Fibroblast of skin of back (primary cell): ENCODE measurements around the gene ZNF609.
A peak's percentile ranks its signal among the peaks of the same experiment; 100 is the strongest.

ENCODE experiments used
- DNase-seq: peaks from one replicate; pipeline ENCODE4 v3.0.0-alpha.2; 2013

Gene ZNF609

DNA sequence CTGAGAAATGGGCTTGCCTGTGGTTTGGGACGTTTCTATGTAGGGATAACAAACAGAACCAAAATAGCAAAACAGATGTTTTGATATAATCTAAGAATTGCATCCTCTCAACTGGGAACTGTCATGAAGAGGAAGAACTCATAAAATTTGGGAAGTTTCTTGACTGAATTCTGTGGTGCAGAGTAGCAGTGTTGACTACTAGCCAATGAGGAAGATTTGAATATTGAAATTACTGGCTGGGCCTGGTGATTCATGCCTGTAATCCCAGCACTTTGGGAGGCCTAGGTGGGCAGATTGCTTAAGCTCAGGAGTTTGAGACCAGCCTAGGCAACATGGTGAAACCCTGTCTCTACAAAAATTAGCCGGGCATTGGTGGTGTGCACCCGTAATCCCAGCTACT, 42.2 kb downstream of the ZNF609 start:
- DNase-seq: no peak

DNA sequence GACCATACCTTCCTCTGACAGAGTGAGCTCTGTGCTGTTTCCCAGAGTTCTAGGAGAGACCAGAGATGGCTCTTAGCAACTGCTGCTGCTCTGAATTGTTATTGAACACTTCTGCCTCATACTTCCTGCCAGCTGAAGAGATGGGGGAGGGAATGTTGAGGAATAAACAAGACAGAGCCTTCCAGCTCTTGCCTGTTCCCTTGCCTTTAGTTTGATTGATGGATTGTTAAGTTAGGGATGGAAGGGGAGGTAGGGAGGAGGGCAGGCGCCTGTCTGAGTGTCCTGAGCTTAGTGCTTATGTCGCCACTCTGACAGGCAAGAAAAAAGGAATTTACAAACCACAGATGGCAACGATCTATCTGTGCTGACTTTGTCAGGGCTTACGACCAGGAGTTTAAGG, 42.8 kb downstream of the ZNF609 start:
- peak; percentile 20 for DNase-seq

DNA sequence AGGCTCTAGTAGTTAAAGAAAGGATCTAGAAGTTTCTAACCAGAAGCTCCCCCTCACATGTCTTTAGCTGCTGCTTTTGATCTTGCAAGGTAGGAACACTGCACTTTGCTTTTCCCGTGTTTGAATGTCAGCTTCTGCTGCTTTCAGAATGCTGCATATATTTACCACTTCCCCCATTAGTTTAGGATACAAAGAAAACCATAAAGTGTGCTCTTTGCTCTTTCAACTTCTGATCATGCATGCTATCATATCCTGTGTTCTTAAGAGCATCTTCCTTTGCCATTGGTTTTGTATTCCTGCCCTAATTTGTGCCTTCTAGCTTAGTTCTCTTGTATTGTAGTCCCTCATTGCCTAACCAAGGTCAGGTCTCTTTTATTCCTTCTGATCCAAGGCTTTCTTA, 43.3 kb downstream of the ZNF609 start:
- no peak for DNase-seq

DNA sequence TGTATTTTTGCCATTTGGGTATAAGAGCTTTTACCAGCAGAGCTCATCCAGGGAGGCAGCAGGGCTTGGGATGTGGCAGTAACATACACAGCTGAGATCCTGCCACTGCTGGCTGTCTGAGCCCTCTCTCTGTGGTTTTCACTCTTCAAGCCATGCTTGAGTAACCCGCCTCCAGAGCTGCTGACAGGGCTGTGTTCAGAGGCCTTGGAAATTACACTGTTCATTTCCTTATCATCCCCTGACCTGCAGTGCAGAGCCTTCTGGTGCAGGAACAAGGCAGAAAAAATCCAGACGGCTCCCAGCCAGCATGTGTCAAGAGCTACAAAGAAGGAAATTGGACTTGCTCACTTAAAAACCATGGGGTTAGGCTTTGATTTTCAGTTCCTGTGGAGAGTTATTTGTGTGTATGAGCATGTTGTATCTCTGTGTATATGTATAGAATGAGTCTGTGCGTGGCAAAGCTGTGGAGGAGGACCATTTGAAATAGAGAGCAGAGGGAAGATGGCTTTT, 47.0 kb downstream of the ZNF609 start:
- peak; percentile 30 for DNase-seq

DNA sequence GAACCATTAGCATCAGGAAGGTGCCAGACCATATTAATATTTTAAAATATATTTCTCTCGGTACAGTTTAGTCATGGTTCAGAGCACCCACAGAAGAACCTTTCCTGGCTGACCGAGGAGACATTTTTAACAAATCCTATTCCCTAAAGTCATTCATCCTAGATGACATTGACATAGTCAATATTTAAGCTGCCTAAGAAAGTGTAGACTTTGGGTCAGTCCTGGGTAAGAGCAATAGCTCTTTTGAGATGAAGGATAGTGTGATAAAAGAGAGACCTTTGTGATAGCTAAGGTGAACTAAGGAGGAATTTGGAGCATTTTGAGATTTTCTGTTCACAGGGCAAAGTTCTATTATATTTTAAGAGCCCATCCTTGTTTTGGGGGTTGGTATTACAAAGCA, 47.5 kb downstream of the ZNF609 start:
- no peak for DNase-seq

DNA sequence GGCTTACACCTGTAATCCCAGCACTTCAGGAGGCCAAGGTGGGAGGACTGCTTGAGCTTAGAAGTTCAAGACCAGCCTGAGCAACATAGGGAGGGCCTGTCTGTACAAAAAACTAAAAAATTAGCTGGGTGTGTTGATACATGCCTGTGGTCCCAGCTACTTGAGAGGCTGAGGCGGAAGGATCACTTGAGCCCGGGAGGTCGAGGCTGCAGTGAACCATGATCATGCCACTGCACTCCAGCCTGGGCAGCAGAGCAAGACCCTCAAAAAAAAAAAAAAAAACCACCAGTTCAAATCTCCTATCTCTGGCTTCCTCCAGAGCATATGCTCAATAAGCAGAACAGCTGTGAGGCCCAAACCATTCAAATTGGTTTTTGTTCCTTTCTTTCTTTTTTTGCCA, 53.4 kb downstream of the ZNF609 start:
- no peak for DNase-seq

DNA sequence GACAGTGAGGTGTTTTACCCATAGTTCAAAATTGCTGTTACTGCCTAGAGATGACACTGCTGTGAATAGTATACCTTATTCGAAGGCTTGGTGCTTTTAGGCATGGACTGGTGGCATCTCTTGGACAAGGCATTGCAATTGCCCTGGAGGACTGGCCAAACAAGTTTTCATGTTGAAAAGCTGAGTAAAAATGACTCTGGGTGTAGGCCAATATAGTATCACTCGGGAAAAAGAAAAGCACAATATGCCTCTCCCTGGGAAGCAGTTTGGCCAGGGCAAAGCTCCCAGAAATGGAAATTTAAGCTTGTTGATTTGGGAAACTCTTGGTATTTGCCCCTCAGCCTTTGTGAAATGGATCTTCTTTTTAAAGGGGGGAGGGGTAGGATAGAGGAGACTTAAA, 54.8 kb downstream of the ZNF609 start:
- no peak for DNase-seq

DNA sequence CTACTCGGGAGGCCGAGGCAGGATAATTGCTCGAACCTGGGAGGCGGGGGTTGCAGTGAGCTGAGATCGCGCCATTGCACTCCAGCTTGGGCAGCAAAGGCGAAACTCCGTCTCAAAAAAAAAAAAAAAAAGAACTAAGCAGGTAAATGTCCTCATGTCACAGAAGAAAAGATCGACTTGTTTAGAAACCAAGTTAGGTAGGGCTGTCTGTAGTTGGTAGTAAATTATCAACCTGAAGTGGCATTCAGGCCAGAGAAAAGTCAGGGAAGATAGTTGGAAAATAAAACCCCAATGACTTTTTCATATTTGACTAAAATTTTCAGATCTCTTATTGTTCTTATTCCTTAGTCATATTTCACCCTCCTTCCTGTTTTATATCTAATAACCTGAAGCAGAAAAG, 55.4 kb downstream of the ZNF609 start:
- DNase-seq: no peak

DNA sequence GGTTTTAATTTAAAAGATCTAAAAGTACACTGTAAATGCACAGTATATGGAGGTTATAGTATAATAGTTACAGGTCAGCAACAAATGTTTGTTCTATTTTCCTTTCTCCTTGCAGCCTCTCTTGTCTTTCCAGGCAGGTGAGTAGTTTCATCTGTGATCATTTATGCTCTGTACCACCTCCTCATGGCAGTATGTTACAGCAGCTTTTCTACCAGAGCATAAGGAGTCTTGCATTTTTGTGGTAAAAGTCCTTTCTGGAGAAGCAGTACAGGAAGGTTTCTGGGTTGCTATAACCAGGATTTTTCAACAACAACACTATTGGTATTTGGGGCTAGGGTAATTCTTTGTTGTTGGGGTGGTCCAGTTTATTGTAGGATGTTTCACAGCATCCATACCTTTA, 59.5 kb downstream of the ZNF609 start:
- no peak for DNase-seq

DNA sequence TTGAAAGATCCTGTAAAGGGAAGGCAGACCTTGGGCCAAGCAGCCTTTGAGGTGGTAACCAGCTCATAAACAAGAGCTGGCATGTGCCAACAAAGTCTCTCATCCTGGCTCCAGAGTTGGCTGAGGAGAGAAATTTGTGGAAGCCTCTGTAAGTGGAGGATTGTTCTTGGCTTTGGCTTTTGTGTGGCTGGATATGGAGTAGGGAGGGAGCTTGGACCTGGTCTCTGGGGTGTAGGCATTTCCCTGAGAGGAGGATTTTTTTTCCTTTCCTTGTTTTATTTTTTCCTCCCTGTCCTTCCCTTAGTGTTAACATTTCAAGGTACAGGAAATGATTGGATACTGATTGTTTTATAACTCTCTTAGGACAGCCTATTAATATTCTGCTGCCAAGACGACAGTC, 60.8 kb downstream of the ZNF609 start:
- no peak for DNase-seq

DNA sequence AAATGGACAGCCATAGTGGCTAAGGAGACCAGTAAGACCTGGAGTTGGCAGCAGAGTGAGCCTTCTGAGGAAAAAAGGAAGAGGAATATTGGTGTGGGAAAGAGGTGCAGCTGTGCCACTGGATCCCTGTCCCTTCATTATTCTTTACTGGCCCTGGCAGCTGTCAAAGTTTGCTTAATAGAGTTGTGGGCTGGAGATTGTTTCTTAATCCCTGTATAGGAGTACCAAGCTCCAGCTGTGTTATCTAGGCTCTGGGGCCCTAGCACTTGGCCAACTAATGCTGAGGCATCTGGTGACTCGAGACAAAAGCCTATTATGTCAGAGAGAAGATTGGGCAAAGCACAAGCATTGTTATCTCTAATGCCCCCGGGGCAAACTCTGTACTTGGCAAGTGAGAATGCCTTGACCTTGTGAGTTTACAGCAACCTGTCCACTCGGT, 61.4 kb downstream of the ZNF609 start:
- DNase-seq: peak; percentile 57

DNA sequence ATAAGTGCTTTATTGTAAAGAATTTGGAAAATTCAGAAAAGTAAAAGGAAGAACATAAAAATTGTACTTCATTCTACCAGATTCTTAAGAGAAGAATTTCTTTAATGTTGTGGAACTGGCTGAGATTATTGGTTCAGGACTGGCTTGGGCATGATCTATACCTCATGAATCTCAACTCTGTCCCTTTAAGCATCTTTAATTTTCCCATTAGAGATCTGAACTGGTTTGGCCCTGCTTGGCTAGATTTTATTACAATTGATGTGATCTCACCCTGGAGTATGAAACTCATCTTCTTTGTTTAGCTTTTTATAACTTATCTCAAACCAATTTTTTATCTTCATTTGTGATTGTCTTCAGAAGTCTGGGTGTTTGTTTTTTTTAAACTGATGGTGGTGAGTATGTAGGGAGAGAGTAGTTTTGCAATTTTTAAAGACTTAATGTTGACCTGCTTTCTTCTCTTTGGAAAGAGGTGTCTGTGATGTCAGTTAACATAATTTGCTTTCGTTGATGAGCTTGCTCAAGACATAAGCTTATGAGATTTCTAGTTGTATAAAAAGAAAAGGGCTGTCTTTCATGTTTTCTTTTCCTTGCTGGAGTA, 61.9 kb downstream of the ZNF609 start:
- DNase-seq: no peak

DNA sequence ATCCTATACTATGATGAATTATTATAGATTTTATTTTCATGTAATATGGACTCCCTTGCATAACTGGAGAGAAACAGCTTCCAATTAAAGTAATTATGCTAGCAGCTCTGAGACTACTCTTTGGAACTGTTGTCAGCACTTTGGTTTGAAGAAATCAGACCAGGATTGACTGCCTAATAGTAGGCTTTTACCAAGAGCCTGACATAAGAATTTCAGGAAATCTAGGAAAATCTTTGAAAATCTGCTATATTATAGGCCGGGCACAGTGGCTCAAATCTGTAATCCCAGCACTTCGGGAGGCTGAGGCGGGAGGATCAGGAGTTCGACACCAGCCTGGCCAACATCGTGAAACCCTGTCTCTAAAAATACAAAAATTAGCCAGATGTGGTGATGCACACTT, 62.9 kb downstream of the ZNF609 start:
- no peak for DNase-seq

DNA sequence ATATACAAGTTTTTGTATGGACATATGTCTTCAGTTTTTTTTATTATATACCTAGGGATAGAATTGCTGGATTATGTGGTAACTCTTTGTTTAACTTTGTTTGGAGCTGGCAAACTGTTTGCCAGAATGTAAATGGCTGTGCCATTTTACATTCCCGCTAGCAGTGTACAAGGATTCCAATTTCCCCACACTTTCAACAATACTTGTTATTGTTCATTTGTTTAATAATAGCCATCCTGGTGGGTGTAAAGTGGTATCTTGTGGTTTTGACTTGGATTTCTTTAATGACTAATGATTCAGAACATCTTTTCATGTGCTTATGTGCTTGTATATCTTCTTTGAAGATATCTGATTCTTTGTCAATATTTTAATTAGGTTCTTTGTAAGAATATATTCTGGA, 64.4 kb downstream of the ZNF609 start:
- DNase-seq: no peak

DNA sequence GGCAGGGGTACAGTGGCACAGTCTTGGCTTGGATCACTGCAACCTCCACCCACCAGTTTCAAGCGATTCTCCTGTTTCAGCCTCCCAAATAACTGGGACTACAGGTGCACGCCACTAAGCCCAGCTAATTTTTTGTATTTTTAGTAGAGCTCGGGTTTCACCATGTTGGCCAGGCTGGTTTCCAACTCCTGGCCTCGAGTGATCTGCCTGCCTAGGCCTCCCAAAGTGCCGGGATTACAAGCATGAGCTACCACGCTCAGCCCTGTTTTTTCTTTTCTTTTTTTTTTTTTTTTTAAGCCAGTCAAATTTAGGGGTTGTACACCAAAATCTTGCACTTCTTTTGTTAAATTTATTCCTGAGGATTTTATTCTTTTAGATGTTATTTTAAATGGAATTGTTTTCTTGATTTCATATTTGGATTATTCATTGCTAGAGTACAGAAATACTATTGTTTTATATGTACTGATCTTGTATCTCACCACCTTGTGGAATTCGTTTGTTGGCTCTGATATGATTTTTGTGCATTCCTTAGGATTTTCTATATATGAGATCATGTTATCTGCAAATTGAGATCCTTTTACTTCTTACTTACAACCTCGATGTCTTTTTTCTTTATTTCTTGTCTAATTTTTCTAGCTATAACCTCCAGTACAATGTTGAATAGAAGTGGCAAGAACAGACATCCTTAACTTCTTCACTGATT, 65.6 kb downstream of the ZNF609 start:
- DNase-seq: no peak

DNA sequence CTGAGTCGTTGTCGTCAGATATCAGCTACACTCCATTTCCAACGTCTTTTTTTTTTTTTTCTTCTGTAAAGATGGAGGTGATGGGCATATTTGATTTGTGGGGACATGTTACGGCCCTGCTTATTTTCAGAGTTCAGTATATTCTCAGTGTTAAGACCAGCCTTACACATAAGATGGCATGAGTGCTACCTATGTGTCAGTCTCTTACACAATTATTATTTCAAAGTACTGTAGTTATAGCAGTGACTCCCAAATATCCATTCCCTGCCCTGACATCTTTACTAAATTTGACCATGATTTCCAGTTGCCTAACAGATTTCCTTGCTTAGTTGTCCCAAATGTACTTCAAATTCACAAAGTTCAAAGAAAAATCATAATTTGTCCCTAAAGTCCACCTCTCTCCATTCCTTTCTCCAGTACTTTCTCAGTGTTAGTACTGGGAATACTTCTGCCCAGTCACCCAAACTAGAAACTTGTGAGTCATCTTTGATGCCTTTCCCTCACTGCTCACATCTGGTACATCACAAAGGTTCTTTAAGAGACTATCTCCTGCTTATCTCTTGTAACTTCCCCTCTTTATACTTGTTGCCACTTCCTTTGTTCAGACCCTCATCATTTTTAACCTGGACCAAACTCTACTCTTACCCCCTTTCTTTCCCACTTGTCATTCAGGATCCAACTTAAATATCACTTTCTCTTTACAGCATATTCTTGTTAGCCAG, 67.0 kb downstream of the ZNF609 start:
- peak; percentile 64 for DNase-seq

DNA sequence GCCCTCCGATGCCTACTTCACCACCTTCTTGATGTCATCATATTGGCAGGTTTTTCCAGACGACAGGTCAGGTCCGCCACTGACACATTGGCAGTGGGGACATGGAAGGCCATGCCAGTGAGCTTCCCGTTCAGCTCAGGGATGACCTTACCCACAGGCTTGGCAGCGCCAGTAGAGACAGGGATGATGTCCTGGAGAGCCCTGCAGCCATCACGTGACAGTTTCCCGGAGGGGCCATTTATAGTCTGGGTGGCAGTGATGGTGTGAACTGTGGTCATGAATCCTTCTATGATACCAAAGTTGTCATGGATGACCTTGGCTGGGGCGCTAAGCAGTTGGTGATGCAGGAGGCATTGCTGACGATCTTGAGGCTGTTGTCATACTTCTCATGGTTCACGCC, 68.5 kb downstream of the ZNF609 start:
- no peak for DNase-seq

DNA sequence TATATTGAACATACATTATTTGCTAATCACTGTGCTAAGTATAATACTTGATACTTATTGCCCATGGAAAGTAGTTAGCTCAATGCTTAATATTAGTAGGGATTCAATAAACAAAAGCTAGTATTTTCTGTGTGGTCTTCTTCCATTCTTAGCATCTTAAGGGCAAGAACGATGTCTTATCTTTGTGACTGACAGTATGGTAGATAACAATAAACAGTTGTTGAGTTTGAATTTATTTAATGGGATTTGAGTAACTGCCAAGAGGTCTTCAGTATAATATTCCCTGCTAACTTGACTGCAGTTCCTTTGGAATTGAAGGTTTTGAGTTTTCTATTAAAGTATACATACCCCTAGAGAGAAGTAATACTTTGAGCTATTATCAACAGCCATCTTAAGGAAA, 70.1 kb downstream of the ZNF609 start:
- no peak for DNase-seq

DNA sequence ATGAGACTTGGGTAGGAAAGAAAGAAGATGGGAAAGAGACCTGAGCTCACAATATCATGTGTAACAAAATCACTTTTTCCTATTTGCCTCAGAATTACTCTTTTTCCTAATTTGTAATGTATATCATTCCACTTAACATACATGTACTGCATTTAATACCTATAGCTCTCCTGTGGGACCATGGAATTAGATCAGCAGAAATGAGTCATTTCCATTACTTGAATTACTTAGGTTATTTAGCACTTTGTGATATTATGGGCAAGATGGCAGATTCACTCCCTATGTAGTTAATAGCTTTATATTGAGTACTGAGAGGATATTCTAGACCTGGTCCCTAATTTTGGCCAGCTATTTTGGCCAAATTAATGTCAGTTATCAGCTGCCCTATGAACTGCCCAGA, 70.5 kb downstream of the ZNF609 start:
- DNase-seq: no peak

DNA sequence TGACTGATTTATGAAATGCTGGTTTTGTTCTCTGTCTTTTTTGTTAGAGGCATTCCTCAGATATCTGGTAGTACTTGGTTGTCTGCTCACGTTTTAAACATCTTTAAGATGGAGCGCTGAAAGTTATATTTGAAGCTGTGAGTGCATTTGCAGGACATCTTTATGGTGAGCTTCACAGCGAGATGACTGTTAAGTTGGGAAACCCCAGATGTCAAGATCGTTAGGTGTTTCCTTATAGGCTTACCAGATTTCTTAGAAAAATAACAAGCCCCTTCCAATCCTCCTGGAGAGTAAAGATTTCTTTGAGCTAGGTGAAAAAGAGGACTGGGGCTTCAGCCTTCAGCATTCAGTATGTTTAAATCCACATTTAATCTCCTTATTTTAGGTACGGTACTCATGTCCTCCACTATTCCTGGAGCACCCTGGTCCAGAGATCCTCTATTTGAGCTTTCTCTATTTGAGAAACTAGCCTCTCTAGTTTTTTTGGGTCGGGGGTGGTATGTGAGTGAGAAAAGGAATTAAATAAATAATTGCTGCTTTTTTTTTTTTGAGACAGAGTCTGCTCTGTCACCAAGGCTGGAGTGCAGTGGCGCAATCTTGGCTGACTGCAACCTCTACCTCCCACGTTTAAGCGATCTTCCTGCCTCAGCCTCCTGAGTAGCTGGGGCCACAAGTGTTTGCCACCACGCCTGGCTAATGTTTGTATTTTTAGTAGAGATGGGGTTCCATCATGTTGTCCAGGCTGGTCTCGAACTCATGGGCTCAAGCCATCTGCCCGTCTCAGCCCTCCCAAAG, 72.3 kb downstream of the ZNF609 start:
- DNase-seq: no peak

DNA sequence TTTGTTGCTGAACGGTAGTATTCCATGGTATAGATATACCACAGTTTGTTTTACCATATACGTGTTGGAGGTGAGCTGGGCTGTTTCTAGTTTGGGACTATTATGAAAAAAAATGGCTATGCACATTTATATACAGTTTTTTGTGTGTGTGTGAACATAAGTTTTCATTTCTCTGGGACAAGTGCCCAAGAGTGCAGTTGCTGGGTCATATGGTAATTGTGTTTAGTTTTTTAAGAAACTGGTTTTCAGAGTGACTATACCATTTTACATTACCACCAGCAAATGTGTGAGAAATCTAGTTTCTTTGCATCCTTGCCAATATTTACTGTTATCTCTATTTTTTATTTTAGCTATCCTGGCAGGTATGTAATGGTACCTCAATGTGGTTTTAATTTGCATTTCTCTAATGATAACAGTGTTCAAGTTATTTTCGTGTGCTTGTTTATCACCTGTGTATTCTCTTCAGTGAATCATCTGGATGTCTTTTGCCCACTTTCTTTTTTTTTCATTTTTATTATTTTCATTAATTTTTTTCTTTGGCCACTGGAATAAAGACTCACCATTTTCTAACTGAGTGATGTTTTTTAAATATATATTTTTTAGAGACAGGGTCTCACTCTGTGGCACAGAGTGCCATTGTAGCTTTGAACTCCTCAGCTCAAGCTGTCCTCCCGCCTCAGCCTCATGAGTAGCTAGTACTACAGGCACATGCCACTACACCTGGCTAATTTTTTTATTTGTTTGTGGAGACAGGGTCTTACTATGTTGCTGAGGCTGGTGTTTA, 75.3 kb downstream of the ZNF609 start:
- DNase-seq: no peak

DNA sequence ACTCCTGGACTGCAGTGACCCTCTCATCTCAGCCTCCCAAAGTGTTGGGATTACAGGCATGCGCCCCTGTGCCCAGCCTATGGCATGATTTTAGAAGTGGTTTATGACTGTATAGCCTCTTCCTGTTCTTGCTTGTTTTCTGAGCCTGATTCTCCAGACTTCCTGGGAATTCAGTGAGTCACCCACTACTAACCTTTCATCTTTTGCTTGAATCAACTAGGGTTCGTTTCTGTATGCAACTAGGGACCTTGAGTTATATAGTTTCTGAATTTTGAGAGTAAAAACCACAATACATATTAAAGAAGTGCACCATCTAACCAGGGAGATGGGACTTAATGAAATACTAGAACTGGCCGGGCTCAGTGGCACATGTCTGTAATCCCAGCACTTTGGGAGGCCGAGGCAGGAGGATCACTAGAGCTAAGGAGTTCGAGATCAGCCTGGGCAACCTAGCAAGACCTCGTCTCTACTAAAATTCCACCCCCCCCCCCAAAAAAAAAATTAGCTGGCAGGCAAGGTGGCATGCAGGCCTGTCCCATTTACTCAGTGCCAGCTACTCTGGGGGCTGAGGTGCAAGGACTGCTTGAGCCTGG, 76.0 kb downstream of the ZNF609 start:
- peak; percentile 91 for DNase-seq
